ENCODE results near the gene AK4.
A peak's percentile ranks its signal among the peaks of the same experiment; 100 is the strongest.
"Not testable (repeated sequence)": the region's sequence is repeated elsewhere in the genome, so short reads cannot be mapped to it uniquely, and the experiment has no call there.

Gene AK4

DNA sequence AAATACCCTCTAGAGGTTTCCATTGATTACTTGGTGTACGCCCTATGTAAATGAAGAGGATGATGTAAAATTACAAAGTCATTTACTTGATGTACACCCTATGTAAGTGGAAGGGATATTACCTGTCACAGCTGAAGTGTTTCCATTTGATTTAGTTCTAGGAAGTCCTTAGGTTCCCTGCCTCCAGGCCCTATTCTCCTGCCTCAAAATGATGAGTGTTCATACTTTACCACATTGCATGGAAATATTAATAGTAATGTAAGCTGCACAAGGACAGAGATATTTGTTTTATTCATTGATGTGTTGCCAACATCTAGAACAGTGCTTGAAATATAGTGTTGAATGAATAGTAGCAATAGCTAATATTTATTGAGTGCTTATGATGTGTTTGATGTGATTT lies 9.5 kb upstream of the AK4 start:
- Histone ChIP-seq H3K4me3 (ENCODE audit: low read depth, low read length) (no peak overlapping the region), H3K27ac (no peak overlapping the region), H3K36me3 (ENCODE audit: control insufficient read depth, insufficient read depth, low read length) (no peaks in the 10 kb centered on the region), H3K4me1 (no peaks in the 10 kb centered on the region), H3K9me3 (ENCODE audit: control insufficient read depth, low read length) (no peaks in the 10 kb centered on the region), H2AFZ (no peak overlapping the region), H3K27me3 (ENCODE audit: control insufficient read depth, insufficient read depth, low read length) (no peaks in the 10 kb centered on the region), H3K9ac (no peak overlapping the region), H3K79me2 (no peaks in the 10 kb centered on the region), H3K4me2 (ENCODE audit: low read length) (no peak overlapping the region)
- TF ChIP-seq, protein P1, sequence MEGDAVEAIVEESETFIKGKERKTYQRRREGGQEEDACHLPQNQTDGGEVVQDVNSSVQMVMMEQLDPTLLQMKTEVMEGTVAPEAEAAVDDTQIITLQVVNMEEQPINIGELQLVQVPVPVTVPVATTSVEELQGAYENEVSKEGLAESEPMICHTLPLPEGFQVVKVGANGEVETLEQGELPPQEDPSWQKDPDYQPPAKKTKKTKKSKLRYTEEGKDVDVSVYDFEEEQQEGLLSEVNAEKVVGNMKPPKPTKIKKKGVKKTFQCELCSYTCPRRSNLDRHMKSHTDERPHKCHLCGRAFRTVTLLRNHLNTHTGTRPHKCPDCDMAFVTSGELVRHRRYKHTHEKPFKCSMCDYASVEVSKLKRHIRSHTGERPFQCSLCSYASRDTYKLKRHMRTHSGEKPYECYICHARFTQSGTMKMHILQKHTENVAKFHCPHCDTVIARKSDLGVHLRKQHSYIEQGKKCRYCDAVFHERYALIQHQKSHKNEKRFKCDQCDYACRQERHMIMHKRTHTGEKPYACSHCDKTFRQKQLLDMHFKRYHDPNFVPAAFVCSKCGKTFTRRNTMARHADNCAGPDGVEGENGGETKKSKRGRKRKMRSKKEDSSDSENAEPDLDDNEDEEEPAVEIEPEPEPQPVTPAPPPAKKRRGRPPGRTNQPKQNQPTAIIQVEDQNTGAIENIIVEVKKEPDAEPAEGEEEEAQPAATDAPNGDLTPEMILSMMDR (IDR thresholded peaks at IDR 0.05) = no peak

DNA sequence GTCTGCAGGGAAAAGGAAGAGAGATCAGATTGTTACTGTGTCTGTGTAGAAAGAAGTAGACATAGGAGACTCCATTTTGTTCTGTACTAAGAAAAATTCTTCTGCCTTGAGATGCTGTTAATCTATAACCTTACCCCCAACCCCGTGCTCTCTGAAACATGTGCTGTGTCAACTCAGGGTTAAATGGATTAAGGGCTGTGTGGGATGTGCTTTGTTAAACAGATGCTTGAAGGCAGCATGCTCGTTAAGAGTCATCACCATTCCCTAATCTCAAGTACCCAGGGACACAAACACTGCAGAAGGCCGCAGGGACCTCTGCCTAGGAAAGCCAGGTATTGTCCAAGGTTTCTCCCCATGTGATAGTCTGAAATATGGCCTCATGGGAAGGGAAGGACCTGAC lies 8.2 kb upstream of the AK4 start:
- H3K79me2 ChIP-seq; H3K27me3 ChIP-seq (ENCODE audit: control insufficient read depth, insufficient read depth, low read length); H3K4me1 ChIP-seq; H3K9me3 ChIP-seq (ENCODE audit: control insufficient read depth, low read length); H3K27ac ChIP-seq; H3K4me2 ChIP-seq (ENCODE audit: low read length); H2AFZ ChIP-seq; H3K36me3 ChIP-seq (ENCODE audit: control insufficient read depth, insufficient read depth, low read length); H3K4me3 ChIP-seq (ENCODE audit: low read depth, low read length); H3K9ac ChIP-seq: not testable (repeated sequence)

DNA sequence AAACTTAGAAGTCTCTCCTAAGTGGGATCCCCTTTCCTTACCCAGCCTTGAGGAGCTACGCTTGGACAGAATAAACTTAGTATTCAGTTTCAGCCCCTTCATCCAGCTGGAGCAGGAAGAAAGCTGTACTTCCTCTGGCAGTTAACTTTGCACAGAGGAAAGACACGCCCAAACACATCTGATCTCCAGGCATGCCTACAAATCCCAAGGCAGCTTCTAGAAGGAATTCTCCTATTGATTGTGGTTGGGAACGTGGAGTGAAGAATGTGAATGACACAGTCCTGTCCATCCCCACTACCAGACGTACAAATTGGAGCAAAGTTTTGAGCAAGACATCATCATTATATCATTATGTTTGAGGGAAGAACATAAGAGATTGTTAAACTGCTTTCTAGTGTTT lies 6.6 kb upstream of the AK4 start:
- Histone ChIP-seq H3K9ac (no peak overlapping the region), H3K4me2 (ENCODE audit: low read length) (no peak overlapping the region), H3K4me1 (no peaks in the 10 kb centered on the region), H3K36me3 (ENCODE audit: control insufficient read depth, insufficient read depth, low read length) (no peaks in the 10 kb centered on the region), H3K27ac (no peak overlapping the region), H3K9me3 (ENCODE audit: control insufficient read depth, low read length) (no peaks in the 10 kb centered on the region), H3K79me2 (no peaks in the 10 kb centered on the region), H2AFZ (no peak overlapping the region), H3K4me3 (ENCODE audit: low read depth, low read length) (no peak overlapping the region), H3K27me3 (ENCODE audit: control insufficient read depth, insufficient read depth, low read length) (no peaks in the 10 kb centered on the region)
- TF ChIP-seq, protein P1 (IDR thresholded peaks at IDR 0.05) = no peak

DNA sequence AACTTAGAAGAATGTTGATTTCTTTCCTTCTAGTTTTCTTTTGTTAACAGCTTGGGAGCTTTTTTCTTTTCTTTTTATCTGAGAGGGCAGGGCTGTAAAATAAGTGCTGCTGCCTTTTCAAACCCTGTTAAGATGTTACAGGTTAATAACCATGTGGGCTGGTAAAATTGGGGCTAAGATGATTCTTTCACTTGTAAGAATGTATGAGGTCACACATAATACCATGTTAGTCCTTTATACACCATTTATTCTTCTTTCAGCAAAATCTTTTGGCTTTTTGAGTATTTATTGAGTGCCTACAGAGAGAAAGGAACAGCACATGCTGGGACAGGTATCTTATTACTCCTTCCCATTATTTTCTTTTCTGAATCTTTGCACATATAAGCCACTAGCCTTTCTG lies 6.1 kb upstream of the AK4 start:
- no peaks in the 10 kb centered on the region for H3K79me2 ChIP-seq
- H2AFZ ChIP-seq = no peak overlapping the region
- no peak overlapping the region for H3K4me3 ChIP-seq (ENCODE audit: low read depth, low read length)
- H3K9ac ChIP-seq = no peak overlapping the region
- H3K4me1 ChIP-seq = no peaks in the 10 kb centered on the region
- no peak overlapping the region for H3K4me2 ChIP-seq (ENCODE audit: low read length)
- H3K9me3 ChIP-seq (ENCODE audit: control insufficient read depth, low read length) = no peaks in the 10 kb centered on the region
- no peak overlapping the region for H3K27ac ChIP-seq
- H3K27me3 ChIP-seq (ENCODE audit: control insufficient read depth, insufficient read depth, low read length) = no peaks in the 10 kb centered on the region
- TF ChIP-seq, protein P1 (IDR thresholded peaks at IDR 0.05) = no peak
- no peaks in the 10 kb centered on the region for H3K36me3 ChIP-seq (ENCODE audit: control insufficient read depth, insufficient read depth, low read length)

DNA sequence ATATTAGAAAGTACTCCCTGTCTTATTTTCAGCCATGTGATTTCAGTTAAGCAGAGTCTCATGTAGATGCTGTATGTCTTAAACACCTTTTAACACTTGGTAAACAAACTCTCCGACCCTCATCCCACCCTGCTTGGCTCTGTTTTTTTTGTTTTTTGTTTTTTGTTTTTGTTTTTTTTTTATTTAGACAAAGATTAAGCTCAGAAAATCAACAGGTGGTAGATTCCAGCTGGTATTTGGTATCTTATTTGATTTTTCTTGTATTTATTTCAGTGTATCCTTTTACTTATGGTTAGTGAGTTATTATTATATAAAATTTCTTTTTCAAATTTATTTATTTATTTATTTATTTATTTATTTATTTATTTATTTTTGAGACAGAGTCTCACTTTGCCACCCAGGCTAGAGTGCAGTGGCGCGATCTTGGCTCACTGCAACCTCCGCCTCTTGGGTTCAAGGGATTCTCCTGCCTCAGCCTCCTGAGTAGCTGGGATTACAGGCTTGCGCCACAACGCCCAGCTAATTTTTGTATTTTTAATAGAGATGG lies 4.8 kb upstream of the AK4 start:
- H3K9me3 ChIP-seq (ENCODE audit: control insufficient read depth, low read length); H3K36me3 ChIP-seq (ENCODE audit: control insufficient read depth, insufficient read depth, low read length); H3K27ac ChIP-seq: not testable (repeated sequence)

DNA sequence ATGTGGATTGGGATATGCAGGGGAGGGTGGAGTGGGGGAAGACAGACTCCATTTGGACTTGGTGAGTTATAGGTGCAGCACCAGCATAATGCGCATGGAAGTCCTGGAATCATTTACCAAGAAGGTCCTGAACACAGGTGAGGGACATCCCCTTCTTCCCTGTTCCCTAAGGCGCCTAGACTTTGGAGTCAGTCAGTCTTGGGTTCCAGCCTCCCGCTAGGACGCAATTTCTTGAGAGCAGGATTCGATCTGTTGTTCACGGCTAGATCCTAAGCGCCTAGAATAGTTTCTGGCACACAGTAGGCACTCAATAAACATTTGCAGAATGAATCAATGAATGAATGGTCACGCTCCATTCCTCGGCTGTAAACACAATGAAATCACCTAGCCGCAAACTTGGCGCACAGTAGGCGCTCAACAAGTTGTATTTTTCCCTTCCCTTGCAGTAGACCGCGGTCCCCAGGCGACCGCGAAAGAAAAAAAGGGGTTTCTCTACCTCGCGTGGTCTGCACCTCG lies 1.0 kb upstream of the AK4 start:
- H3K4me1 ChIP-seq = no peaks in the 10 kb centered on the region
- TF ChIP-seq, protein P1 (IDR thresholded peaks at IDR 0.05) = no peak
- H3K79me2 ChIP-seq = no peaks in the 10 kb centered on the region
- no peaks in the 10 kb centered on the region for H3K27me3 ChIP-seq (ENCODE audit: control insufficient read depth, insufficient read depth, low read length)
- peak overlapping the region; percentile 74 for H2AFZ ChIP-seq
- H3K36me3 ChIP-seq (ENCODE audit: control insufficient read depth, insufficient read depth, low read length) = no peaks in the 10 kb centered on the region
- no peak overlapping the region for H3K9ac ChIP-seq
- H3K4me2 ChIP-seq (ENCODE audit: low read length) = peak overlapping the region; percentile 95
- no peak overlapping the region for H3K27ac ChIP-seq
- peak overlapping the region; percentile 64 for H3K4me3 ChIP-seq (ENCODE audit: low read depth, low read length)
- no peaks in the 10 kb centered on the region for H3K9me3 ChIP-seq (ENCODE audit: control insufficient read depth, low read length)

More for the DNA sequence above, 4.8 kb upstream of the AK4 start:
- not testable (repeated sequence) for H3K4me3 ChIP-seq (ENCODE audit: low read depth, low read length); H3K4me1 ChIP-seq; H3K27me3 ChIP-seq (ENCODE audit: control insufficient read depth, insufficient read depth, low read length); H2AFZ ChIP-seq; H3K79me2 ChIP-seq; H3K4me2 ChIP-seq (ENCODE audit: low read length); H3K9ac ChIP-seq

Data from parathyroid adenoma (tissue), 2 donors.